ENCODE results near the gene GMDS. TPM values are rescaled to one million over a fixed set of nuclear protein-coding genes. Genes with fewer than 3 reads are reported as not detected.

GMDS gene
- total RNA-seq, 1 experiment from 2014 or later = 35.0 TPM

- H3K9me3 Mint-ChIP-seq = no peaks in the 10 kb centered on the region
- DNase-seq (ENCODE audit: low spot score) = no peak
- peak overlapping the region; percentile 63 for H3K4me3 Mint-ChIP-seq
- CTCF ChIA-PET = interaction anchor here (1.2 to 3.5 kb wide), 4 partner anchors 12 to 28 kb away, joined by 4 to 19 read pairs (median 5); no protein-coding TSS in a partner anchor
- ATAC-seq = no peak
- H3K4me1 Mint-ChIP-seq = peaks cover 26% of the 10 kb centered on the region
- TF ChIP-seq EMX1 (CRISPR knock-in tag; IDR thresholded peaks at IDR 0.05) (no peak), ZNF138 (CRISPR knock-in tag; conservative IDR thresholded peaks at IDR 0.05) (no peak), PRRX2 (CRISPR knock-in tag; IDR thresholded peaks at IDR 0.05) (no peak), JAZF1 (CRISPR knock-in tag; IDR thresholded peaks at IDR 0.05) (no peak), ZNF263 (CRISPR knock-in tag; IDR thresholded peaks at IDR 0.05; ENCODE audit: low read depth) (no peak), ESRRA (CRISPR knock-in tag; IDR thresholded peaks at IDR 0.05; ENCODE audit: borderline replicate concordance) (no peak), CREM (CRISPR knock-in tag; IDR thresholded peaks at IDR 0.05) (no peak), ZNF317 (CRISPR knock-in tag; IDR thresholded peaks at IDR 0.05; ENCODE audit: borderline replicate concordance, low read depth) (no peak), TCF7 (CRISPR knock-in tag; IDR thresholded peaks at IDR 0.05; ENCODE audit: low read depth) (no peak), NFYB (CRISPR knock-in tag; conservative IDR thresholded peaks at IDR 0.05; ENCODE audit: low read depth) (no peak), RELA (CRISPR knock-in tag; IDR thresholded peaks at IDR 0.05; ENCODE audit: borderline replicate concordance) (no peak), HMGA2 (CRISPR knock-in tag; IDR thresholded peaks at IDR 0.05) (no peak), ZNF281 (CRISPR knock-in tag; IDR thresholded peaks at IDR 0.05) (no peak), ZNF396 (CRISPR knock-in tag; IDR thresholded peaks at IDR 0.05; ENCODE audit: borderline replicate concordance) (no peak), MXD4 (CRISPR knock-in tag; IDR thresholded peaks at IDR 0.05; ENCODE audit: borderline replicate concordance) (no peak), OVOL2 (CRISPR knock-in tag; IDR thresholded peaks at IDR 0.05; ENCODE audit: borderline replicate concordance) (no peak)
- TF ChIP-seq, protein P1, sequence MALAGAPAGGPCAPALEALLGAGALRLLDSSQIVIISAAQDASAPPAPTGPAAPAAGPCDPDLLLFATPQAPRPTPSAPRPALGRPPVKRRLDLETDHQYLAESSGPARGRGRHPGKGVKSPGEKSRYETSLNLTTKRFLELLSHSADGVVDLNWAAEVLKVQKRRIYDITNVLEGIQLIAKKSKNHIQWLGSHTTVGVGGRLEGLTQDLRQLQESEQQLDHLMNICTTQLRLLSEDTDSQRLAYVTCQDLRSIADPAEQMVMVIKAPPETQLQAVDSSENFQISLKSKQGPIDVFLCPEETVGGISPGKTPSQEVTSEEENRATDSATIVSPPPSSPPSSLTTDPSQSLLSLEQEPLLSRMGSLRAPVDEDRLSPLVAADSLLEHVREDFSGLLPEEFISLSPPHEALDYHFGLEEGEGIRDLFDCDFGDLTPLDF (CRISPR knock-in tag; IDR thresholded peaks at IDR 0.05) = no peak
- TF ChIP-seq, protein P2, sequence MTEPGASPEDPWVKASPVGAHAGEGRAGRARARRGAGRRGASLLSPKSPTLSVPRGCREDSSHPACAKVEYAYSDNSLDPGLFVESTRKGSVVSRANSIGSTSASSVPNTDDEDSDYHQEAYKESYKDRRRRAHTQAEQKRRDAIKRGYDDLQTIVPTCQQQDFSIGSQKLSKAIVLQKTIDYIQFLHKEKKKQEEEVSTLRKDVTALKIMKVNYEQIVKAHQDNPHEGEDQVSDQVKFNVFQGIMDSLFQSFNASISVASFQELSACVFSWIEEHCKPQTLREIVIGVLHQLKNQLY (CRISPR knock-in tag; IDR thresholded peaks at IDR 0.05) = no peak
- TF ChIP-seq, protein P3, sequence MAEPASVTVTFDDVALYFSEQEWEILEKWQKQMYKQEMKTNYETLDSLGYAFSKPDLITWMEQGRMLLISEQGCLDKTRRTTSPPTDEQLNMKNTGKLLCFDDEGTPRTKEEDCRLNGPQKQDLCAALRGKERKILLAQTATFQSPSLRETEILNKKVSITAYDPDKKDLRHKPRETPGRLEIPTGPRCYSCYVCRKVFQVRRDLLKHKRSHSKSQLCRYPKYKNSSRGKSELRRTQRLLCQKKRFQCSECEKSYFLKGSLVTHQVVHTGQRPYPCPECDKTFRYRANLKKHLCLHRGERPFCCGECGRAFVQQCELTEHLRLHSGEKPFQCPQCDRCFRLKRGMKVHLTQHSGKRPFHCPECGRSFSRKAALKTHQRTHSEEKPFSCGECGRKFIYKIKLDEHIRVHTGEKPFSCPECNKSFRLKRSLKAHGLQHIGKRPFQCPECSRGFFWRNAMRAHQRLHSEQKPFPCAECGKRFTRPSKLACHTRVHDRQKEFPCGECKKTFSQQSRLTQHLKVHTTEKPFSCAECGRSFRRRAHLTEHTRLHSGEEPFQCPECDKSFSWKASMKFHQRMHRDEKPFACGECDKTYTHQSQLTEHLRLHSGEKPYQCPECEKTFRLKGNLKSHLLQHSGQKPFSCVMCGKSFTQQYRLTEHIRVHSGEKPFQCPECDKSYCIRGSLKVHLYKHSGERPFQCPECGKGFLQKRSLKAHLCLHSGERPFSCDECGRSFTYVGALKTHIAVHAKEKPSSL (CRISPR knock-in tag; conservative IDR thresholded peaks at IDR 0.05) = no peak
- TF ChIP-seq, protein P4, sequence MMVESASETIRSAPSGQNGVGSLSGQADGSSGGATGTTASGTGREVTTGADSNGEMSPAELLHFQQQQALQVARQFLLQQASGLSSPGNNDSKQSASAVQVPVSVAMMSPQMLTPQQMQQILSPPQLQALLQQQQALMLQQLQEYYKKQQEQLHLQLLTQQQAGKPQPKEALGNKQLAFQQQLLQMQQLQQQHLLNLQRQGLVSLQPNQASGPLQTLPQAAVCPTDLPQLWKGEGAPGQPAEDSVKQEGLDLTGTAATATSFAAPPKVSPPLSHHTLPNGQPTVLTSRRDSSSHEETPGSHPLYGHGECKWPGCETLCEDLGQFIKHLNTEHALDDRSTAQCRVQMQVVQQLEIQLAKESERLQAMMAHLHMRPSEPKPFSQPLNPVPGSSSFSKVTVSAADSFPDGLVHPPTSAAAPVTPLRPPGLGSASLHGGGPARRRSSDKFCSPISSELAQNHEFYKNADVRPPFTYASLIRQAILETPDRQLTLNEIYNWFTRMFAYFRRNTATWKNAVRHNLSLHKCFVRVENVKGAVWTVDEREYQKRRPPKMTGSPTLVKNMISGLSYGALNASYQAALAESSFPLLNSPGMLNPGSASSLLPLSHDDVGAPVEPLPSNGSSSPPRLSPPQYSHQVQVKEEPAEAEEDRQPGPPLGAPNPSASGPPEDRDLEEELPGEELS (CRISPR knock-in tag; IDR thresholded peaks at IDR 0.05) = no peak
- no peak overlapping the region for H3K27ac Mint-ChIP-seq
- H3K36me3 Mint-ChIP-seq = no peaks in the 10 kb centered on the region
- H3K27me3 Mint-ChIP-seq (ENCODE audit: low read depth) = peaks cover 99% of the 10 kb centered on the region
- POLR2A ChIA-PET = interaction anchor here (0.9 kb wide), 1 partner anchor 9 kb away, joined by 3 read pairs; no protein-coding TSS in a partner anchor
Observed at GRCh38 chr6:1623769-1624057, 621.7 kb downstream of the GMDS start.

All from WTC11 (cell line).